Left colon (tissue), 2 donors: Measurements from ENCODE around the gene HPCAL1. TPM values are rescaled to one million over a fixed set of nuclear protein-coding genes. Genes with fewer than 3 reads are reported as not detected.
A peak's percentile ranks its signal among the peaks of the same experiment; 100 is the strongest.
"Not testable (repeated sequence)": the region's sequence is repeated elsewhere in the genome, so short reads cannot be mapped to it uniquely, and the experiment has no call there.

Experiments
- ATAC-seq: fragments of 200-7000 bp; cut with Tn5 transposase; one replicate; pipeline ENCODE4 v1.9.1; 2020; ENCODE audit warnings: mild to moderate bottlenecking, moderate library complexity
- DNase-seq, 2 donors: peaks; one replicate each; pipeline ENCODE4 v3.0.0-alpha.2; 2020
- intact Hi-C, 2 donors: fragments of 100-400 bp; cut with DNase I in 1 of 2; cut with micrococcal nuclease in 1 of 2; formaldehyde crosslinking; loops; one replicate each; pipeline versions ENCODE4 v1.11.2 to v1.14.0; 2022; cut with DNase I, micrococcal nuclease
- total RNA-seq, 2 donors: library from RNA; stranded (reverse); fragmentation: NEBNext Ultra II Directional; extraction: Animal tissue kit (Norgen Biotek cat#: 25700); gene quantifications; one replicate each; pipeline ENCODE4 v1.2.1, GENCODE V29; 2021
- donor health status: DM: no; HTN: no; CAD: no.
- donor health status: DM: yes; HTN: yes; CAD: no.

HPCAL1 gene
- total RNA-seq, 2 donors from 2014 or later = 73.1 to 85.7 TPM

GRCh38 chr2:10448576-10449485, 146.1 kb downstream of the HPCAL1 start:
- peak; percentile 93 for DNase-seq
- intact Hi-C loops = no loop called here
- ATAC-seq = peak; percentile 62

- intact Hi-C loops = no loop called here
- ATAC-seq = no peak
- no peak for DNase-seq
Measured at GRCh38 chr2:10449486-10449831, 146.8 kb downstream of the HPCAL1 start.

- intact Hi-C loops = no loop called here
- DNase-seq = peak; percentile 76 to 89
- ATAC-seq = peak; percentile 63
Measured at GRCh38 chr2:10449838-10450691, 147.4 kb downstream of the HPCAL1 start.

GRCh38 chr2:10451819-10452218, 149.1 kb downstream of the HPCAL1 start:
- intact Hi-C loops = no loop called here
- DNase-seq (no peak), ATAC-seq (no peak)

GRCh38 chr2:10452312-10452711, 149.6 kb downstream of the HPCAL1 start:
- DNase-seq = peak; percentile 83 to 86
- intact Hi-C loops = no loop called here
- ATAC-seq = peak; percentile 53

GRCh38 chr2:10452956-10453904, 150.5 kb downstream of the HPCAL1 start:
- ATAC-seq (no peak), DNase-seq (no peak)
- intact Hi-C loops = no loop called here

- no peak for ATAC-seq
- intact Hi-C loops = no loop called here
- no peak for DNase-seq
Measured at GRCh38 chr2:10453905-10454298, 151.2 kb downstream of the HPCAL1 start.

- ATAC-seq (no peak), DNase-seq (no peak)
- intact Hi-C loops = no loop called here
Measured at GRCh38 chr2:10454505-10454904, 151.8 kb downstream of the HPCAL1 start.

GRCh38 chr2:10457195-10457594, 154.5 kb downstream of the HPCAL1 start:
- DNase-seq, intact Hi-C loops: not testable (repeated sequence)

GRCh38 chr2:10457846-10458598, 155.3 kb downstream of the HPCAL1 start:
- no peak for DNase-seq
- ATAC-seq = peak; percentile 62
- intact Hi-C loops = no loop called here

More at GRCh38 chr2:10457195-10457594, 154.5 kb downstream of the HPCAL1 start:
- not testable (repeated sequence) for ATAC-seq

- ATAC-seq = no peak
- DNase-seq = no peak
- intact Hi-C loops = no loop called here
Measured at GRCh38 chr2:10460366-10460796, 157.7 kb downstream of the HPCAL1 start.

GRCh38 chr2:10462178-10463083, 159.7 kb downstream of the HPCAL1 start:
- intact Hi-C loops = no loop called here
- DNase-seq (peak in 1 of 2 donors; percentile 42), ATAC-seq (peak; percentile 55)

GRCh38 chr2:10465910-10466309, 163.2 kb downstream of the HPCAL1 start:
- DNase-seq (no peak), ATAC-seq (no peak)

GRCh38 chr2:10466801-10467200, 164.1 kb downstream of the HPCAL1 start:
- intact Hi-C loops = no loop called here
- ATAC-seq (no peak), DNase-seq (no peak)

More at GRCh38 chr2:10465910-10466309, 163.2 kb downstream of the HPCAL1 start:
- intact Hi-C loops = no loop called here

- intact Hi-C loops = no loop called here
- no peak for ATAC-seq
- DNase-seq = no peak
Measured at GRCh38 chr2:10467401-10467800, 164.7 kb downstream of the HPCAL1 start.

GRCh38 chr2:10469301-10469700, 166.6 kb downstream of the HPCAL1 start:
- DNase-seq (no peak), ATAC-seq (no peak)
- intact Hi-C loops = no loop called here
